Glutamatergic neuron (in vitro differentiated cells): ENCODE results near the gene OR2J3. TPM values are rescaled to one million over a fixed set of nuclear protein-coding genes. Genes with fewer than 3 reads are reported as not detected.
"Not testable (repeated sequence)": the region's sequence is repeated elsewhere in the genome, so short reads cannot be mapped to it uniquely, and the experiment has no call there.

Source experiments
- DNase-seq: peaks from one replicate; pipeline ENCODE4 v3.0.0; 2022
- H3K27ac Mint-ChIP-seq: one replicate; pipeline ENCODE4 v1.8.0; 2020; ENCODE audit warnings: mild to moderate bottlenecking, mixed read lengths, inconsistent platforms; ENCODE audit not compliant: unreplicated experiment
- H3K27me3 Mint-ChIP-seq: one replicate; pipeline ENCODE4 v1.8.0; 2020; ENCODE audit warnings: mild to moderate bottlenecking, moderate library complexity, mixed read lengths, inconsistent platforms; ENCODE audit not compliant: unreplicated experiment
- H3K36me3 Mint-ChIP-seq: one replicate; pipeline ENCODE4 v1.8.0; 2020; ENCODE audit warnings: mild to moderate bottlenecking, mixed read lengths, inconsistent platforms; ENCODE audit not compliant: unreplicated experiment
- H3K4me1 Mint-ChIP-seq: one replicate; pipeline ENCODE4 v1.8.0; 2020; ENCODE audit warnings: mild to moderate bottlenecking, low read depth, mixed read lengths, inconsistent platforms; ENCODE audit not compliant: unreplicated experiment
- H3K4me3 Mint-ChIP-seq: one replicate; pipeline ENCODE4 v1.8.0; 2020; ENCODE audit warnings: mild to moderate bottlenecking, mixed read lengths, inconsistent platforms; ENCODE audit not compliant: unreplicated experiment
- H3K9me3 Mint-ChIP-seq: one replicate; pipeline ENCODE4 v1.8.0; 2020; ENCODE audit warnings: mild to moderate bottlenecking, moderate library complexity, mixed read lengths, inconsistent platforms; ENCODE audit not compliant: unreplicated experiment
- total RNA-seq: library from RNA; stranded (reverse); fragmentation: NEBNext Ultra II Directional; extraction: Animal tissue kit (Norgen Biotek cat#: 25700); gene quantifications from one replicate; pipeline ENCODE4 v1.2.1, GENCODE V29; 2021; ENCODE audit not compliant: unreplicated experiment
- TF ChIP-seq, protein P1 (sequence below): fragments of 200-600 bp; sonication (generic); IDR thresholded peaks from one replicate; pipeline ENCODE4 v1.5.0; 2021; ENCODE audit not compliant: partially characterized antibody, unreplicated experiment

OR2J3 gene
- total RNA-seq, 1 donor from 2014 or later, result not detected

DNA sequence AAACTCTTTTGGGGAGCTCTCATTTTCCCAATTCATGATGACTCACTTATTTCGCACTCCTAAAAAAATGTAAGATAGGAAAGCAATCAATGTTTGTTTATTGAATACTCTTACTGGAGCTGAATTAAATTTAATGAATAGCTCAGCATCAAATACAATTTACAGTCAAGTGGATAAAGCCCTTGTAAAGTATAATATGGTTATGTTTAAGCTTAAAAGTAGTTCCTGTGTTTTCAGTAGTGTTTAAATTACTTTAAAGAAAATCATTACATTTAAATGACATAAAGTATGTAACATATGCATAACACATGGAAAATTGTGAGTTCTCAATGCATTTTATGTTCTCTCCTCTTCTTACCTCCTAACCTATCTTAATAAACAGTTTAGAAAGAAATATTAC, 20.6 kb upstream of the OR2J3 start, which contains the start of gene OR2B3:
Gene OR2B3 (minus strand): TSS at position 101 of the 400 bp plus-strand sequence. CDS start 65 bp downstream, at position 36.
- H3K27ac Mint-ChIP-seq, result no peak within 1 kb of the TSS
- DNase-seq, result no peak
- TF ChIP-seq, protein P1, sequence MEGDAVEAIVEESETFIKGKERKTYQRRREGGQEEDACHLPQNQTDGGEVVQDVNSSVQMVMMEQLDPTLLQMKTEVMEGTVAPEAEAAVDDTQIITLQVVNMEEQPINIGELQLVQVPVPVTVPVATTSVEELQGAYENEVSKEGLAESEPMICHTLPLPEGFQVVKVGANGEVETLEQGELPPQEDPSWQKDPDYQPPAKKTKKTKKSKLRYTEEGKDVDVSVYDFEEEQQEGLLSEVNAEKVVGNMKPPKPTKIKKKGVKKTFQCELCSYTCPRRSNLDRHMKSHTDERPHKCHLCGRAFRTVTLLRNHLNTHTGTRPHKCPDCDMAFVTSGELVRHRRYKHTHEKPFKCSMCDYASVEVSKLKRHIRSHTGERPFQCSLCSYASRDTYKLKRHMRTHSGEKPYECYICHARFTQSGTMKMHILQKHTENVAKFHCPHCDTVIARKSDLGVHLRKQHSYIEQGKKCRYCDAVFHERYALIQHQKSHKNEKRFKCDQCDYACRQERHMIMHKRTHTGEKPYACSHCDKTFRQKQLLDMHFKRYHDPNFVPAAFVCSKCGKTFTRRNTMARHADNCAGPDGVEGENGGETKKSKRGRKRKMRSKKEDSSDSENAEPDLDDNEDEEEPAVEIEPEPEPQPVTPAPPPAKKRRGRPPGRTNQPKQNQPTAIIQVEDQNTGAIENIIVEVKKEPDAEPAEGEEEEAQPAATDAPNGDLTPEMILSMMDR, result no peak
- no peaks in the 10 kb centered on the region for H3K36me3 Mint-ChIP-seq
- no peaks in the 10 kb centered on the region for H3K4me1 Mint-ChIP-seq
- no peaks in the 10 kb centered on the region for H3K9me3 Mint-ChIP-seq
- no peaks in the 10 kb centered on the region for H3K27me3 Mint-ChIP-seq
- H3K4me3 Mint-ChIP-seq, result no peak within 1 kb of the TSS

DNA sequence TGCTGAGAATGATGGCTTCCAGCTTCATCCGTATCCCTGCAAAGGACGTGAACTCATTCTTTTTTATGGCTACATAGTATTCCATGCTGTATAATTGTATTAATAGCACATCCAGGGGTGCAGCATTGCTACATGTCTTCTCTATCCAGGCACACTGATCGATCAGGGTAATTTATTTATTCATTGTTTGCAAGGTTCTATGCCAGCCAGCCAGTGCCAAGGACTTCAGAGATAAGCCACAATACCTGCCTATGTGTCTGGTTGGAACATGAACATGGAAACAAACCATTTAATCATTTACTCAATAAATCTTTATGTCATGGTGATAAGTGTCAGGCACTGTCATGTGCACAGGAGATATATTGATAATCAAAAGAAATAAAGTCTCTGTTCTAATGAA, 14.9 kb upstream of the OR2J3 start:
- no peak for DNase-seq
- Mint-ChIP-seq H3K9me3 (no peaks in the 10 kb centered on the region), H3K27ac (no peak overlapping the region), H3K36me3 (no peaks in the 10 kb centered on the region), H3K4me1 (no peaks in the 10 kb centered on the region), H3K4me3 (no peak overlapping the region), H3K27me3 (peaks cover 2% of the 10 kb centered on the region)
- TF ChIP-seq, protein P1, result no peak

DNA sequence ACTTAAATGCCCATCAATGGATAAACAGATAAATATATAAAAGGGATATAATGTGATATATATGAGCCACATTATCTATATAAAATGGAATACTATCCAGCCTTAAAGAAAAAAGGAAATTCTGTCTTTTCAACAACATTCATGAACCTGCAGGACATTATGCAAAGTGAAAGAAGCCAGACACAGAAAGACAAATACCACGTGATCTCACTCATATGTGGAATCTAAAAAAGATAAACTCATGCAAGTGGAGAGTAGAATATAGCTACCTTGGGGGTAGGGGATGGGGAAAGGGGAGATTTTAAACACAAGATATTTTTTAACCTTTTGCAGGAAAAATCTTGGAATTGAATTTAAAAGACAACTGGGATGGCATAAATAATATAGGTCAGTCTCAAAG, 10.1 kb upstream of the OR2J3 start:
- DNase-seq, result no peak
- H3K4me3 Mint-ChIP-seq, result no peak overlapping the region
- no peak overlapping the region for H3K27ac Mint-ChIP-seq
- no peaks in the 10 kb centered on the region for H3K4me1 Mint-ChIP-seq
- H3K36me3 Mint-ChIP-seq, result no peaks in the 10 kb centered on the region
- TF ChIP-seq, protein P1, result no peak
- no peaks in the 10 kb centered on the region for H3K9me3 Mint-ChIP-seq
- H3K27me3 Mint-ChIP-seq, result peaks cover under 1% of the 10 kb centered on the region

DNA sequence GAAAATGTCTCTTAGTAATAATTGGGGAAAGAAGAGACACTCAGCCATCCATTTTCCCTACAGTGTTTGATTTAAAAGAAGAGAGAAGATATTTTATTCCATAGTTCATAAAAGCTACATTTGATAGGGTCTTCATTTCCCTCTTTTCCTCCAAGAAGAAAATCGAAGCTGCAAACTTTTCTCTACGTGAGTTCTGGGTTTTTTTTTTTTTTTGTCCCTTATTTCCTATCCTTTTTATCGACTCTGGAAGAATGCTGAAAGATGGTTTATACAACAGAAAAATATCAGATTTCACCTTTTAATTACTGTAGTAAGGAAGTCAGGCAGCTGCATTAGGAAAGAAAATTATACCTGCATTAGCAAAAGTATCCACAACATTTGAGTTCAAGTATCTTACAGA, 8.7 kb upstream of the OR2J3 start, which contains the start of gene OR2J1:
Gene OR2J1 (plus strand): TSS at position 301 of the 400 bp plus-strand sequence. CDS start 1,453 bp downstream, outside the sequence.
- Mint-ChIP-seq H3K9me3 (no peaks in the 10 kb centered on the region), H3K4me3 (no peak within 1 kb of the TSS), H3K27me3 (no peaks in the 10 kb centered on the region), H3K36me3 (no peaks in the 10 kb centered on the region), H3K27ac (no peak within 1 kb of the TSS), H3K4me1 (no peaks in the 10 kb centered on the region)
- TF ChIP-seq, protein P1, result no peak
- no peak for DNase-seq

DNA sequence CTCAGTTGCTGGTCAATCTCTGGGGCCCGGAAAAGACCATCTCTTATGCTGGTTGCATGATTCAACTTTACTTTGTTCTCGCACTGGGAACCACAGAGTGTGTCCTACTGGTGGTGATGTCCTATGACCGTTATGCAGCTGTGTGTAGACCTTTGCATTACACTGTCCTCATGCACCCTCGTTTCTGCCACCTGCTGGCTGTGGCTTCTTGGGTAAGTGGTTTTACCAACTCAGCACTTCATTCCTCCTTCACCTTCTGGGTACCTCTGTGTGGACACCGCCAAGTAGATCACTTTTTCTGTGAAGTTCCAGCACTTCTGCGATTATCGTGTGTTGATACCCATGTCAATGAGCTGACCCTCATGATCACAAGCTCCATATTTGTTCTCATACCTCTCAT, 4.3 kb downstream of the OR2J3 start:
- TF ChIP-seq, protein P1, result no peak
- no peak for DNase-seq
- H3K27me3 Mint-ChIP-seq, result no peaks in the 10 kb centered on the region
- no peaks in the 10 kb centered on the region for H3K36me3 Mint-ChIP-seq
- no peaks in the 10 kb centered on the region for H3K9me3 Mint-ChIP-seq
- H3K27ac Mint-ChIP-seq, result no peak overlapping the region
- no peak overlapping the region for H3K4me3 Mint-ChIP-seq
- H3K4me1 Mint-ChIP-seq, result no peaks in the 10 kb centered on the region

DNA sequence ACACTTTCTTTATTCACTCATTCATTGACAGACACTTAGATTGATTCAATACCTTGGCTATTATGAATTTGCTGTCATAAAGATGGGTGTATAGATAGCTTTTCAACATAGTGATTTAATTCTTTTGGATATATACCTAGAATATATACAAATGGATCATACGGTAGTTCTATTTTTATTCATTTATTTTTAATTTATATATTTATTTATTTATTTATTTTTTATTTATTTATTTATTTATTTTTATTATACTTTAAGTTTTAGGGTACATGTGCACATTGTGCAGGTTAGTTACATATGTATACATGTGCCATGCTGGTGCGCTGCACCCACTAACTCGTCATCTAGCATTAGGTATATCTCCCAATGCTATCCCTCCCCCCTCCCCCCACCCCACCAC, 7.1 kb downstream of the OR2J3 start:
- H3K36me3 Mint-ChIP-seq, result not testable (repeated sequence)

More for the DNA sequence above, 7.1 kb downstream of the OR2J3 start:
- not testable (repeated sequence) for H3K27me3 Mint-ChIP-seq, H3K4me3 Mint-ChIP-seq, H3K9me3 Mint-ChIP-seq, DNase-seq, H3K4me1 Mint-ChIP-seq, H3K27ac Mint-ChIP-seq
